ENCODE measurements around the gene SH3TC1. TPM values are rescaled to one million over a fixed set of nuclear protein-coding genes. Genes with fewer than 3 reads are reported as not detected.

Gene SH3TC1
- total RNA-seq, 1 donor from 2014 or later = 27.2 TPM

DNA sequence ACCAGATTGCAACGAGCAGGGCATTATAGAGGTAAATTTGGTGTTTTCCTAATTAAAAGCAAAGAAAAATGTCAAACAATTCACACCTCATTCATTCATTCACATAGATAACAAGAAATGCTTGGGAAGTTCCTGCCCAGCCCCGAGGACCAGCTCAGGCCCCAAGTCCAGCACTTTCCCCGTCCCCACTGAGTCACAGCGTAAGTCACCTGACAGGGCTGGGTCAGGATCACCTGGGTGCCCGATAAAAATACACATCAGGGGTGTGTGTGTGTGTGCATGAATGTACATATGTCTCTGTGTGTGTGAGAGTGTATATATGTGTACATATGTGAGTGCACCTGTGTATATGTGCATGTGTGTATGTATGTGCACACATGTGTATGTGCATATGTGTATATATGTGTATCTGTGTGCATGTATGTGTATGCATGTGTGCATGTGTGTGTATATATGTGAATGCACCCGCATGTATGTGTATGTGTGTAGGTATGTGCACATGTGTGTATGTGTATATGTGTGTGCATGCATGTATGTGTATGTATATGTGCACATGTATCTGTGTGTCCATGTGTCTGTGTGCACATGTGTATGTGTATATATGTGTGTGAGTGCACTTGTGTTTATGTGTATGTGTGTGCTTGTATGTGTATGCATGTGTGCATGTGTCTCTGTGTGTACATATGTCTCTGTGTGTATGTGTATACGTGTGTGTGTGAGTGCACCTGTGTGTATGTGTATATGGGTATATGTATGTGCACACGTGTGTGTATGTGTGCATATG is 18.6 kb upstream of the SH3TC1 start:
- no peak for DNase-seq (ENCODE audit: low read depth)

GRCh38 chr4:8181119-8181518 is 18.0 kb upstream of the SH3TC1 start:
- DNase-seq (ENCODE audit: low read depth) = no peak

GRCh38 chr4:8181844-8182243 is 17.2 kb upstream of the SH3TC1 start:
- no peak for DNase-seq (ENCODE audit: low read depth)

DNA sequence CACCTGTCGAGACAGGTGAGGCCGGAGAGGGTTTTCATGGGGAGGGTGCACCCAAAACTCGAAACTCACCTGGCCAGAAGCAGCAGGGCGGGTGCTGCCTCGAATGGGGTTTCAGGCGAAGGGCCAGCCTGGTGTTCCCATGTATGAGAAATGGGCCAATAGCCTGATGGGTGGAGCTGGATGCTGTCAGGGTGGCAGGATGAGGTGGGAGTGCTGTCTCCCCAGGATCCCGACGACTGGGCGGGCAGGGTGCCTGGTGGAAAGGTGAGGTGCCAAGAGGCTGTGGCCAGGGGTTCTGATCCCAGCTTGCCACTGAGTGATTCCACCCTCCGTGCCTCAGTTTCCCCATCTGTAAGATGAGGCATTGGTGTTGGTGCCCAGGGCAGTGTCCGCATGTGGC is 16.8 kb upstream of the SH3TC1 start:
- no peak for DNase-seq (ENCODE audit: low read depth)

DNA sequence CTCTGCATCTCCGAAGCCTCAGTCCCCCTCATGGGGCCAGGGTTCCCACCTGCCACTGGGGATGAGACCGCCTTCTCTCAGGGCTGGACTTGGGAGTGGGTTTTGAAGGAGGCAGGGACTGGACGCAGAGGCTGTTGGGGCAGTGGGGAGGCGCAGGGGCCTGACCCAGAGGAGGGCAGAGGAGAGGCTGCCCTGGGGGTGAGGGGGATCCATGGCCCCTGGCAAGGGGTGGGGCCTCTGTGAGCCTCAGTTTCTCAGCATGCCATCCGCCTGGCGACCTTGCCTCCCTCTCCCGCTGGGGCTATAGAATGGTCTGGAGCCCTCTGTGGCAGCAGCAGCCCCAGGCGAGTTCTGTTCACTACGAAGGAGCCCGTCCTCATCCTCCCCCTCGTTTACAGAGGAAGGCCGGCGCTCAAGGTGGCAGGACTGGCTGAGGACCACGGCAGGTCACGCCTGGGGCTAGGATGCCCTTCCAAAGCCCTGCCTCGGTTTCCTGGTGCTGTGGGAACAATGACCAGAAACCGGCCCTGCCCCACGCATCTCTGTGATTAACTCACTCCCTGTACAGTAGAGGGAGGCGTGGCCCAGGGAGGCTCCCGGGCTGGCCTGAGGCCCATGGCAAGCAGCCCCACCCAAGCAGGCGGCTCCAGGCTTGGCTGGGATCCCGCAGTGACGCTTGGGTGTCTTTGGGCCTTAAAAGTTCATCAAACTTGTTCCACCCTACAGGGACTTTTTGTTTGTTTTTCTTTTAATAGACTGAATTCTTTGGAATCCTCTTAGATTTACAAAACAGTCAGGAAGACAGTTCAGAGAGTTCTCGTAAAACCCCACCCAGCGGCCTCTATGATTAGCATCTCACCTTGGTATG is 16.0 kb upstream of the SH3TC1 start:
- peak; percentile 64 for DNase-seq (ENCODE audit: low read depth)

DNA sequence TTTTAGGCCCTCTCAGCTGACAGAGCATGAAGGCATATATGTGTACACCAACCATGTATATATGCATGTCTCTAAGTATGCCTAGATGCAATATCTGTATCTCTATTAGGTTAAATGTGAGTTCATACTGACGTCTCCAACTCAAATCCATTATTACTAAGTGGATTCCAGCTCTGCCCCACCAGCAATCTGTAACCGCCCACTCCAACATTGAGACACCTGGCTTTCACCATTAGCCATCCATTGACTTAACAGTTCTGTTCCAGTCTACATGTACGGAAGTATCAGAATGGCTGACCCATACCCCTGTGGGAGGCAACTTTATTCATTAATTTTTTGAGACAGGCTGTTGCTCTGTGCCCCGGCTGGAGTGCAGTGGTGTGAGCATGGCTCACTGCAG is 15.0 kb upstream of the SH3TC1 start:
- DNase-seq (ENCODE audit: low read depth) = no peak

DNA sequence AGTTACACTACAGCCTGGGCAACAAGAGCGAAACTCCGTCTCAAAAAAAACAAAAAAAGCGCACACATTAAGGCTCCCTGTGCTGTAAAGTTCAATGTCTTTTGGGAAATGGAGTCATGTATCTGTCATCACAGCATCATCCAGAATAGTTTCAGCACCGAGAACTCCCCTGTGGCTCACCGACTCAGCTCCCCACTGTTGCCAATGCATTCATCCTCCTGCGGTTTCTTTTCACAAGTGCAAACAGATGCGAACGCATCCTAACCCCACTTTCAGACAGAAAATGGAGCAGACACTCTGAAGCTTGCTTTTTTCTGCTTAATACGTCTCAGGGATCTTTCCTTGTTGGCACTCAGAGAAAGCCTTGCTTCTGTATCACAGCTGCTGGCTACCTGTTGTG is 13.8 kb upstream of the SH3TC1 start:
- no peak for DNase-seq (ENCODE audit: low read depth)

DNA sequence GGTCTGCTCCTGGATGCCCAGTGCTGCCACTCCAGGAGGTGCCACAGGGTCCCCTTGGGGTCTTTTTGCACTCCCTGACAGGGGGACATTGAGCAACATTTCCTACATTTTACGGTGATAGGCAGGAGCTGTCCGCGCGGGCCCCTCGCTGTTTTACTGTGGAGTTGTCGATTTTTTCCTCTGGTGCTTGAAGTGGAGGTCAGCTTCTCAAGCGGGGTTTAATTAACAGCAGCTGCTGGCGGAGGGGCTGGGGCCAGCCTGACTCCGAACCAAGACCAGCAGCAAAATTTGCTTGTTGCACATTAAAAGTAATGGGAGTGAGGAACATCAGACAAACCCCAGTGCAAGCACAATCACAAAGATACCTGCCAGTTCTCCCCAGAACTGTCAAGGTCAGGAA is 13.2 kb upstream of the SH3TC1 start:
- DNase-seq (ENCODE audit: low read depth) = no peak

DNA sequence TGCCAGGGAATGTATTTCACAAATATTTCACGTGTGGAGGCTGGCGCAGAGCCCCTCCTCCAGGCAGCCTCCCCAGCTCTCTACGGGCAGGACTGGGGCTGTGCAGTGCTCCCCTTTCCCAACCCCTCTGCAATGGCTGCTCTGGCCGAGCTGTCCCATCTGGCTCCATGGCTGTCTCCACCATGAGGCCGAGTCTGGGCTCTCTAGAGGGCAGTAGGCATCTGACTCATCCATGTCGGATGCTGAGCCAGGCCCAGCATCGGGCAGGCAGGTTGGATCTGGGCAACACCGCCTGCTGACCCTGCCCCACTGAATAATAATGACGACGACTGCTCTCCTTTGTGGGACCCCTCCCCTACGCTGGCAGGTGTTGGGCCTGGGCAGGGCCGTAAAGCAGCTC is 11.0 kb upstream of the SH3TC1 start:
- DNase-seq (ENCODE audit: low read depth) = no peak

DNA sequence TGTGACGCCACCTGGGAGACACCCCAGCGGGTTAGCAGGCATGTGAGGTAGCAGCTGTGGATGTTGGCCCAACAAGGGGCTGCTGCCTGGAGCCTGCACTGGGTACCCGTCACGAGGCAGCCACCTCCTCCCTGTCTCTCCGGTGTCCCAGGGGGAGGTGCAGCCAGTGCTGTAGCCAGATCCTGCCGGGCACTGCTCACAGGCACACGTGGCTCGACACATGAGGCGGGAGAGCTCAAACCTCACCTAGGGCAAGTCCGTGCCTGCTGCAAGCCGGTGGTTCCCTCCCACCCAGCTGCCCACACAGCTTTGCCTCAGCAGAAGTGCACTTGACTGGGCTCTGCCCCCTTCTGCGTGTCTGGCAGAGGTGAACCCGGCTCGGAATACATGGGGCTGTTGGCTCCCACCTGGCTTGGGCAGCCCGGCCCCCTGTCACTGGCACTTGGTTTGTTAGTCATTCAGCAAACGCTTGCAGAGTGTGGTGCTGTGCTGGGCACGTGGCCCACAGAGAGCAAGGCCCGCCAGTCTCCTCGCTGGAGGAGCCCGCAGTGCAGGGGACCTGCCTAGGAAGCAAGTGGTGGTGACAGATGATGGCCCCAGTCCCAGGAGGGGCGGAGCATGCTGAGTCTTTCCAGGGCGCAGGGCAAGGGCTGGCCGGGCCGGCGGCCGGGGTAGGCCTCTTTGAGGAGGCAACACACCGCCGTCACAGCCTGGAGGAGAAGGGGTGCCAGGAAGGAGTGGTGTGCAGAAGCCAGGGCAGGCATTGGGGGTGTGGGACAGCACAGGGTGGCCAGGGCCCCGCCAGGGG is 10.1 kb upstream of the SH3TC1 start:
- DNase-seq (ENCODE audit: low read depth) = peak; percentile 54

DNA sequence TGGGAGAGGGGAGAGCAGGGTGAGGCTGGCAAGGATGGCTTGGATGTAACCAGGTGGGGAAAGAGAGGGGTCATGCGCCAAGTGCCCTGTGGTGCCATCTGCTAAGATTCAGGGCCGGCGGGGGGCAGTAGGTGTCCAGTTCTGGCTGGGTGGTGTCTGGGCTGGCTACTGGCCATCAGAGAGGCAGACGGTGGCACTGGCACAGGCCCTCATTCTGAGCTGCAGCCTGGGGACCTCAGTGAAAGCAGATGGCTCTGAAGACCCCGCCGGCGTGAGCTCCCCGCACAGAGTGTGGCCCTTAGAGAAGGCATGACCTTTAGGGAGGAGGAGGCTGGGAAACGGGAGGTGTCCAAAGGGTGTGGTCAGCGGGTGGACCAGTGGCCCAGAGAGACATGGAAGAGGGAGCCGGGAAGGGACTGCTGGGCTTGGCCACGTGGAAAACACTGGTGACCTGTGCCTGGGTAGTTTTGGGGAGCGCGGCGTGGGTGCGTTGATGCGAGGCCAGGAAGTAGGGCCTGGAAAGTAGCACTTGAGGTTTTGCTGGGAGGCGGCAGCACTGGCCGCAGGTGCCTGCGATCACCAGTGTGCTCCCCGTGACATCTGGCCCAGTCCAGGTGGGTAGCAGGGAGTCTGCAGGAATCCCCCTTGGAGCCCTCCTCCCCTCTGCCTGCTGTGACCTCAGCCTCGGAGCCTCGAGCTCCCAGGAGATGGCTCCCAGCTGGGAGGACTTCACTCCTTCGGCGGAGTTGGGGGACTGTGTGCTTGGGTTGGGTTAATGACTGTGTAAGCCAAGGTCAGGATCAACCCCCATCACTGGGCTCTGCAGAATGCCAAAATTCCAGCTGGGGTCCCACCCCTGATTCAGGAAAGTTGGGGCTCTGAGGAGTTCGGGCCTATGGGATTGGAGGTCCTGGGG is 9.3 kb upstream of the SH3TC1 start:
- no peak for DNase-seq (ENCODE audit: low read depth)

- DNase-seq (ENCODE audit: low read depth) = peak; percentile 70
Measured at GRCh38 chr4:8191136-8191747, 7.8 kb upstream of the SH3TC1 start.

DNA sequence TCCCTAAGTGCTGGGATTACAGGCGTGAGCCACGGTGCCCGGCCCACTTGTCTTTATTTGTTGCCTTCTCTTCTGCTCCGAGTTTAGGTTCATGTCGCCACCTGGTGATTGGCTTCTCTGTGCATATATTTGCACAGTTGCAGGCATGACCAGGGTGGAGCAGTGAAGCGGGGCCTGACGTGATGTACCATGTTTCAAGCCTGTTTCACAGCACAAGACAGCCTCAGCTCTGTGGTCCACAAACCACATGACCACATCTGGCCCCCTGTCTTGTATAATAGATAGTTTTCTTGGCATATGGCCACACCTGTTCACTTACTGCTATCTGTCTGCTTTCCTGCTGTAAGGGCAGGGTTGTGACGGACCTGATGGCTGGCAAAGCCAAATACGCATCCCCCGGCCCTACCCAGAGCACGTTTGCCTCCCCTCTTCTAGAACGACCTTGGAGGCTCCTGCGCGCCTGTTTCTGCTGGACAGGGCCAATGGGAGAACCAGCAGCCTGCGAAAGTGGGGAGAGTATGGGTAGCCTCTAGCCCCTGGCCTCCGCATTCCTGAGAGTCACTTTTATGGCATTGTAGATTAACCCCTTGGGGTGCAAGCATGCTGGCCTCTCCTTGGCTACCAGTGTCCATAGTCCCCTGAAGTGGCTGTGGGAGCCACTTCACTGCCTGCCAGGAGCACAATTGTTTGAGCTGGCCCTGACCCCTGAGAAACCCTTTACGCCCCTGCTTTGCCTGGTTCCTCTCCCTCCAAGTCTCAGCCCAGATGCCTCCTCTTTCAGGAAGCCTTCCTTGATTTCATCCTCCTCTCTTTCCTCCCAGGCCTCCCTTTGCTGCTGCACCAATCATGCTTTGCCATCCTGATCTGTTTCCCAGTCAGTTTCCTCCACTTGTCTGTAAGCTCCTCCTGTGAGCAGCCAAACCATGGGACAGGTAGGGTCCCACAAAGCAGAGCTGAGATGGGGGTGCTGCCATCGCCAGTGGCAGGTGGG is 6.0 kb upstream of the SH3TC1 start:
- DNase-seq (ENCODE audit: low read depth) = peak; percentile 64

- DNase-seq (ENCODE audit: low read depth) = no peak
Measured at GRCh38 chr4:8194306-8195242, 4.5 kb upstream of the SH3TC1 start.

DNA sequence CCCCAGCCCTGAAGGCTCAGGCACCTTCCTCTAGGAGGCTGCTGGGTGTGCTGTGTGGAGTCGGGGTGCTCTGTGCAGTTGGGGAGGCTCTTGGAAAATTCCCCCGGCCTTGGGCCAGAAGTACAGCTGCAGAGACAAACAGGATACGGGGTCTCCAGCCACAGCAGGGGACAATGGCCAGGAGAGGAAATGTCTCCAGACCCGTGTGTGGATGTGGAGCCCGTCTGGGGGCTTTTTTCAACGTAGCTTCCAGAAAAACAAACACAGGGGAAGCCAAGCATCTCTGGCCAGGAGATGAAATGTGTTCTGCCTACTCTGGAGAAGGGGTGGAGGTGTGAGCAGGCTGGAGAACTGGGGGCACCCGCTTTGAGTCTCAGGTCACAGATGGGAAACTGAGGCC is 3.7 kb upstream of the SH3TC1 start:
- no peak for DNase-seq (ENCODE audit: low read depth)

DNA sequence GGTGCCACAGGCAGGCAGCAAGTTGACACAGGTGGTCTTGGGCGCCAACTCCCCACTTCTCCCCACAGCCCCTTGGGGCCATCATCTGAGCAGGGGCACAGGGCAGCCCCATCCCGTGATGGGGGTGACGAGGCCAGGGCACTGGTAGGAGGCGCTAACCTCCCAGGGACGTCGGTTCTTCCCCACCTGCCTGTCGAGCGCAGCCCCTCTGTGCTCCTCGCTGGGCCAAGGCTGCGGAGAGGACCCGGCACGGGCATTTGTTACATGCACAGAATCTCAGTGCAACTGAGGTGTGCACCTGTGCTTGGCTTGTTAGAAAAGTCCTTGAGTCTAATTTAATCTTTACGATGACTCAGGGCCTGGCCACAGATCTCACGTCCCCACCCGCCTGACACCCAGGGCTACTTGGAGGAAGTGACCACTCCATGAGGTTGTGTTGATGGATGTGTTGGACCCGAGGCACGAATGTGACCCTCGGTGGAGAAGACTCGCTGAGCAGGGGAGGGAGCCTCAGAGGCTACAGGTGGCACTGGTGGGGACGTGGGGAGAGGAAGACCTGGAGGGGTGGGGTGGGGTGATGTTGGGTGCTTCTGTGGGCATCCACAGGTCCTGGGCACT is 3.1 kb upstream of the SH3TC1 start:
- DNase-seq (ENCODE audit: low read depth) = no peak

- no peak for DNase-seq (ENCODE audit: low read depth)
Measured at GRCh38 chr4:8197521-8197920, 1.6 kb upstream of the SH3TC1 start.
